BLaER1 (cell line): ENCODE measurements around the gene EEF1G.

Source experiments
- H3K27ac ChIP-seq: shearing (Covaris generic); formaldehyde crosslinking; 2 replicates; pipeline ENCODE4 v1.8.1; 2022
- H3K27me3 ChIP-seq: shearing (Covaris generic); formaldehyde crosslinking; 2 replicates; pipeline ENCODE4 v1.8.1; 2022
- H3K36me3 ChIP-seq: shearing (Covaris generic); formaldehyde crosslinking; 2 replicates; pipeline ENCODE4 v1.8.1; 2022
- H3K4me1 ChIP-seq: shearing (Covaris generic); formaldehyde crosslinking; 2 replicates; pipeline ENCODE4 v1.8.1; 2022
- H3K4me2 ChIP-seq: shearing (Covaris generic); formaldehyde crosslinking; 2 replicates; pipeline ENCODE4 v1.8.1; 2022
- H3K4me3 ChIP-seq: shearing (Covaris generic); formaldehyde crosslinking; 2 replicates; pipeline ENCODE4 v1.8.1; 2022
- H3K9ac ChIP-seq: shearing (Covaris generic); formaldehyde crosslinking; 2 replicates; pipeline ENCODE4 v1.8.1; 2022
- H3K9me3 ChIP-seq: shearing (Covaris generic); formaldehyde crosslinking; 2 replicates; pipeline ENCODE4 v1.8.1; 2022
- H4K20me1 ChIP-seq: shearing (Covaris generic); formaldehyde crosslinking; 2 replicates; pipeline ENCODE4 v1.8.1; 2022
- Cebpa-rat ChIP-seq: shearing (Covaris generic); IDR thresholded peaks from 2 replicates; pipeline ENCODE4 v1.8.1; 2022

The EEF1G gene

DNA sequence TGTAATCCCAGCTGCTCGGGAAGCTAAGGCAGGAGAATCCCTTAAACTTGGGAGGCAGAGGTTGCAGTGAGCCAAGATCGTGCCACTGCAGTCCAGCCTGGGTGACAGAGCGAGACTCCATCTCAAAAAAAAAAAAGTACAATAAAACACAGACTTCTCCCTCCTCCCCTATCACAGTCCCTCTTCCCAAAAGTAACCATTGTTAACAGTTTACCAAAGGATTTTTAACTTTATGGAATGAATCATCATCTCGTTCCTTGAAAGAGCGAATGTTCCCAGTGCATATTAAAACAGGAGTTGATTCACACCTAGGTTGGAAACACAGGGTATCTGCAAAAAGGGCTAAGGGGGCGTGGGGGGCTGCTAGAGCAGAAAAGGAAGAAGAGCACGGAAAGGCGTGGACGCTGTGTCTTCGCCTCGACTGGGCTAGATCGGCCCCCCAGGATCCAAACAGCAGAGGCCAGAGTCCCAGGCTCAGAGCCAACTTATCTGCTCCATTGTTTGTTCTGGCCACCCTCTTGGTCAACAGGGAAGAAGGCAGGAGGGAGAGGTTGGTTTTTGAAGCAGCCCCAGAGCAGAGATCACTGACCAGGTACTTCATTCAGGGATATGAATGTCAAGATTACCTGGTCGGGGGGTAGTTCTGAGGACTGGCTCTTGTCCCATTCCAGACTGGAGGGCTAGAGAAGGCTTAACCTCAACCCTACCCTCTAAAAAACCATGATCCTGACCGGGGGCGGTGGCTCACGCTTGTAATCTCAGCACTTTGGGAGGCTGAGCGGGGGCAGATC is 25.0 kb downstream of the EEF1G start:
- Histone ChIP-seq H3K9ac (no peak overlapping the region), H3K36me3 (no peaks in the 10 kb centered on the region), H3K27me3 (peaks cover 63% of the 10 kb centered on the region), H4K20me1 (peaks cover 40% of the 10 kb centered on the region), H3K4me3 (no peak overlapping the region), H3K9me3 (no peaks in the 10 kb centered on the region), H3K4me2 (no peak overlapping the region), H3K4me1 (peaks cover 66% of the 10 kb centered on the region), H3K27ac (no peak overlapping the region)
- no peak for TF ChIP-seq Cebpa-rat

GRCh38 chr11:62547691-62548281 is 25.9 kb downstream of the EEF1G start:
- Histone ChIP-seq H3K4me2 (no peak overlapping the region), H3K36me3 (no peaks in the 10 kb centered on the region), H3K27me3 (peaks cover 73% of the 10 kb centered on the region), H3K4me3 (no peak overlapping the region), H3K9me3 (no peaks in the 10 kb centered on the region), H3K4me1 (peaks cover 65% of the 10 kb centered on the region), H4K20me1 (peaks cover 48% of the 10 kb centered on the region), H3K9ac (no peak overlapping the region), H3K27ac (no peak overlapping the region)
- TF ChIP-seq Cebpa-rat: no peak

DNA sequence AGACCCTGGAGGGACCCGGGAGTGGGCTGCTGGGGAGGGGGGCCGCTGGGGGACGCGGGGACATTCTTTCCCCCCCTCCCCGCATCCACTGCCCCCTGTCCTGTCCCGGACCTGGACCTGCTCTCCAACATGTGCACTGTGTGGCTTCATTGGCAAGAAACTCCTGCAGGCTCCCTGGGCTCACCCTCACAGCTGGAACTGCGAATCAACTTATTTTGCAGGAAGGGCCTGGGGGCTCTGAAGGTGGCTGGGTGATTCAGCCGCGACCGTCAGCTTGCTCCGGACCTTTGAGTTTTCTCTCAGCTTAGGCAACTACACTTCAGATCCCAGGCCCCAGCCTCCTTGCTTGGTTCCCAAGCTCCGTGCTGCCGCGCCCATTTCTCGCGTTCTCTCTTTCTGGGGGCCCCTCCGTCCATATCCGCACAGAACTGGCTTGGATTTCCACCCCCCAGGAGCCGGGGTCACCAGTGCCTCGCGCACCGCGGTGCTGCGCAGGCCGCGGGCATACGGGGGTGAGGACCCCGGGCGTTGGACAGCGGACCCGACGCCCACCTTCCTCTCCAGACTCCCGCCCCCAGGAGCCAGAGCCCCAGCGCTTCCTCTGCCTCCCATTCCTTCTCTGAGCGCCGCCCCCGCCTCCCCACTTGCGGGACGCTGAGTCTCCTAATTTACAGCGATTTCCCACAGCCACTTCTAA is 26.6 kb downstream of the EEF1G start:
- Histone ChIP-seq H3K9ac (no peak overlapping the region), H3K4me1 (peaks cover 63% of the 10 kb centered on the region), H4K20me1 (peaks cover 48% of the 10 kb centered on the region), H3K36me3 (no peaks in the 10 kb centered on the region), H3K4me3 (peak overlapping the region; percentile 66; the same call in 1 of the 2 replicates), H3K9me3 (no peaks in the 10 kb centered on the region), H3K4me2 (peak overlapping the region; percentile 95; the same call in 1 of the 2 replicates), H3K27me3 (peaks cover 77% of the 10 kb centered on the region), H3K27ac (no peak overlapping the region)
- no peak for TF ChIP-seq Cebpa-rat

GRCh38 chr11:62546244-62546928 is 27.3 kb downstream of the EEF1G start, which contains the start of gene AHNAK:
Gene AHNAK, minus strand, starts transcription at chr11:62546806. Its CDS starts 10,708 bp downstream, at chr11:62536098.
- H3K4me1 ChIP-seq: peaks cover 56% of the 10 kb centered on the region
- H3K36me3 ChIP-seq: no peaks in the 10 kb centered on the region
- no peaks in the 10 kb centered on the region for H3K9me3 ChIP-seq
- H3K4me3 ChIP-seq: peak within 1 kb of the TSS; percentile 66
- peak within 1 kb of the TSS; percentile 95 for H3K4me2 ChIP-seq
- H4K20me1 ChIP-seq: peaks cover 48% of the 10 kb centered on the region
- no peak within 1 kb of the TSS for H3K27ac ChIP-seq
- H3K9ac ChIP-seq: no peak within 1 kb of the TSS
- TF ChIP-seq Cebpa-rat: no peak
- H3K27me3 ChIP-seq: peaks cover 77% of the 10 kb centered on the region

GRCh38 chr11:62545437-62546243 is 28.1 kb downstream of the EEF1G start:
- Histone ChIP-seq H3K4me3 (peak overlapping the region; percentile 66), H3K36me3 (no peaks in the 10 kb centered on the region), H3K9me3 (no peaks in the 10 kb centered on the region), H3K9ac (no peak overlapping the region), H3K27ac (no peak overlapping the region), H3K27me3 (peaks cover 77% of the 10 kb centered on the region), H3K4me1 (peaks cover 55% of the 10 kb centered on the region), H3K4me2 (peak overlapping the region; percentile 95), H4K20me1 (peaks cover 48% of the 10 kb centered on the region)
- TF ChIP-seq Cebpa-rat: no peak

DNA sequence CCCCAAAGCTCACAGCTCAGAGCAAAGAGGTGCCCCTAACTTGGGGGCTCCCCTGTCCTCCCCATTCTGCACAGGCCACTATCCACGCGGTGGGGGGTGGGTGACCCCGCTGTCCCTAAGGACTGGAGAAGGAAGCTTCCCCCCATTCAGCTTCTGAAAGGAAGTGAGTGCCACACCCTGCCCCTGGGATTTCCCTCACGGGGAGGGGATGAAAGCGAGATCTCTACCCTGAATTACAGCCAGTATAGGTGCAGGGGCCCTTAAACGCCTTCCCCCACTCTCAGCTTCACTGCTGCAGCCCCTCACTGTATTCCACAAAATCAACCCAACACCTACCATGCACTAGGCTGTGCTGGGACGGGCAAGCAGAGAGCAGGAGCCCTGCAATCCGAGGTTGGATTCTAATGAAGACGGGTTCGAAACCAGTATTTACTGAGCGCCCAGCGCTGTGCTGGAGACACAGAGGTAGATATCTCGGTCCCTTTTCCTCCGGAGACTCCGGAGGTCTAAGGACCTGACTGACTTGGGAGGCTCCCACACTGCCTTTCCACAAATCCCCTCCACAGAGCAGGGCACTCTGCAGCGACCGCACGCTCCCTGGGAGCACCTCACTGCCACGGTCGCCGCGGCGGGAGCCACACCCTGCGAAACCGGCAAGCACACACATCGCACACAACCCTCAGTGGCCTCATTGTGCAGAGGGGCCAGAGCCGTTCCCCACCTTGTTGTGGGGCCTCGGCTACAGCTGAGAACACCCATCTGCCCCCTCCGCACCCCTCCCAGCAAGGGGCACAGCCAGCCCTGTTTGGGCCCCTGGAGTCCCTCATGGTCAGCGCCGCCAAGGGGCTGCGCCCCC is 28.9 kb downstream of the EEF1G start:
- Histone ChIP-seq H3K36me3 (no peaks in the 10 kb centered on the region), H4K20me1 (peaks cover 48% of the 10 kb centered on the region), H3K9me3 (no peaks in the 10 kb centered on the region), H3K27ac (no peak overlapping the region), H3K4me2 (peak overlapping the region; percentile 95), H3K4me3 (peak overlapping the region; percentile 66), H3K9ac (no peak overlapping the region), H3K27me3 (peaks cover 73% of the 10 kb centered on the region), H3K4me1 (peaks cover 47% of the 10 kb centered on the region)
- no peak for TF ChIP-seq Cebpa-rat

GRCh38 chr11:62543680-62544444 is 29.8 kb downstream of the EEF1G start:
- Histone ChIP-seq H3K4me2 (peak overlapping the region; percentile 95; the same call in 1 of the 2 replicates), H3K9me3 (no peaks in the 10 kb centered on the region), H3K9ac (no peak overlapping the region), H3K27me3 (peaks cover 65% of the 10 kb centered on the region), H3K27ac (no peak overlapping the region), H3K4me1 (peaks cover 55% of the 10 kb centered on the region), H3K4me3 (no peak overlapping the region), H4K20me1 (peaks cover 48% of the 10 kb centered on the region), H3K36me3 (no peaks in the 10 kb centered on the region)
- no peak for TF ChIP-seq Cebpa-rat
